ENCODE data around the gene ABCC8.

ABCC8 gene

GRCh38 chr11:17512101-17512500 lies 35.5 kb upstream of the ABCC8 start:
- TF ChIP-seq CSDC2 (CRISPR knock-in tag; IDR thresholded peaks at IDR 0.05), result no peak
- TF ChIP-seq RARB (CRISPR knock-in tag; IDR thresholded peaks at IDR 0.05), result no peak
- no peak for TF ChIP-seq ZNF565 (CRISPR knock-in tag; conservative IDR thresholded peaks at IDR 0.05; ENCODE audit: low read depth)
- no peak for TF ChIP-seq ESRRG (CRISPR knock-in tag; IDR thresholded peaks at IDR 0.05)
- no peak for TF ChIP-seq BACH2 (CRISPR knock-in tag; IDR thresholded peaks at IDR 0.05; ENCODE audit: borderline replicate concordance)
- TF ChIP-seq TOX (CRISPR knock-in tag; IDR thresholded peaks at IDR 0.05; ENCODE audit: borderline replicate concordance), result no peak
- no peak for TF ChIP-seq PATZ1 (CRISPR knock-in tag; IDR thresholded peaks at IDR 0.05; ENCODE audit: borderline replicate concordance)
- TF ChIP-seq PPARA (CRISPR knock-in tag; IDR thresholded peaks at IDR 0.05; ENCODE audit: borderline replicate concordance), result no peak
- no peak for TF ChIP-seq ZNF70 (CRISPR knock-in tag; IDR thresholded peaks at IDR 0.05)
- TF ChIP-seq ISL1 (CRISPR knock-in tag; IDR thresholded peaks at IDR 0.05), result no peak
- no peak for TF ChIP-seq GLIS3 (CRISPR knock-in tag; IDR thresholded peaks at IDR 0.05)
- TF ChIP-seq ZNF8 (CRISPR knock-in tag; IDR thresholded peaks at IDR 0.05), result no peak
- no peak for TF ChIP-seq ZFP3 (CRISPR knock-in tag; IDR thresholded peaks at IDR 0.05)
- ATAC-seq, result no peak

- no peak for TF ChIP-seq OSR1 (CRISPR knock-in tag; IDR thresholded peaks at IDR 0.05)
- TF ChIP-seq GLIS3 (CRISPR knock-in tag; IDR thresholded peaks at IDR 0.05), result no peak
- TF ChIP-seq POU6F1 (CRISPR knock-in tag; IDR thresholded peaks at IDR 0.05; ENCODE audit: borderline replicate concordance, low read depth), result no peak
- no peak for TF ChIP-seq CREB5 (CRISPR knock-in tag; IDR thresholded peaks at IDR 0.05; ENCODE audit: low read depth)
- TF ChIP-seq ARNTL (CRISPR knock-in tag; IDR thresholded peaks at IDR 0.05; ENCODE audit: borderline replicate concordance, low read depth), result no peak
- ATAC-seq, result no peak
Measured at GRCh38 chr11:17511571-17511970, 34.9 kb upstream of the ABCC8 start.

GRCh38 chr11:17510507-17511206 lies 34.0 kb upstream of the ABCC8 start:
- peak; percentile 31 for ATAC-seq
- TF ChIP-seq TOX (CRISPR knock-in tag; IDR thresholded peaks at IDR 0.05; ENCODE audit: borderline replicate concordance), result no peak
- TF ChIP-seq TSHZ2 (CRISPR knock-in tag; IDR thresholded peaks at IDR 0.05), result peak; percentile 56; the same call in 1 of the 2 replicates
- TF ChIP-seq TCF4 (CRISPR knock-in tag; IDR thresholded peaks at IDR 0.05; ENCODE audit: borderline replicate concordance), result peak; percentile 78
- TF ChIP-seq ZNF8 (CRISPR knock-in tag; IDR thresholded peaks at IDR 0.05), result no peak
- TF ChIP-seq ZNF565 (CRISPR knock-in tag; conservative IDR thresholded peaks at IDR 0.05; ENCODE audit: low read depth), result no peak
- peak; percentile 91 for TF ChIP-seq ISL1 (CRISPR knock-in tag; IDR thresholded peaks at IDR 0.05)
- no peak for TF ChIP-seq ESRRG (CRISPR knock-in tag; IDR thresholded peaks at IDR 0.05)
- no peak for TF ChIP-seq ARNTL (CRISPR knock-in tag; IDR thresholded peaks at IDR 0.05; ENCODE audit: borderline replicate concordance, low read depth)
- peak; percentile 61; the same call in 1 of the 2 replicates for TF ChIP-seq SNAI2 (CRISPR knock-in tag; IDR thresholded peaks at IDR 0.05)
- no peak for TF ChIP-seq BACH2 (CRISPR knock-in tag; IDR thresholded peaks at IDR 0.05; ENCODE audit: borderline replicate concordance)
- TF ChIP-seq CSRNP3 (CRISPR knock-in tag; IDR thresholded peaks at IDR 0.05), result peak; percentile 61; the same call in 1 of the 2 replicates

Data from SK-N-SH treated with all-trans-retinoic acid at 6 μM for 48 hours (cell line).